ENCODE measurements around the gene CATSPER3.
"Not testable (repeated sequence)": the region's sequence is repeated elsewhere in the genome, so short reads cannot be mapped to it uniquely, and the experiment has no call there.

CATSPER3 gene

GRCh38 chr5:134975843-134976242 lies 8.1 kb downstream of the CATSPER3 start:
- no peak for DNase-seq

- DNase-seq = no peak
Measured at GRCh38 chr5:134976841-134977240, 9.1 kb downstream of the CATSPER3 start.

DNA sequence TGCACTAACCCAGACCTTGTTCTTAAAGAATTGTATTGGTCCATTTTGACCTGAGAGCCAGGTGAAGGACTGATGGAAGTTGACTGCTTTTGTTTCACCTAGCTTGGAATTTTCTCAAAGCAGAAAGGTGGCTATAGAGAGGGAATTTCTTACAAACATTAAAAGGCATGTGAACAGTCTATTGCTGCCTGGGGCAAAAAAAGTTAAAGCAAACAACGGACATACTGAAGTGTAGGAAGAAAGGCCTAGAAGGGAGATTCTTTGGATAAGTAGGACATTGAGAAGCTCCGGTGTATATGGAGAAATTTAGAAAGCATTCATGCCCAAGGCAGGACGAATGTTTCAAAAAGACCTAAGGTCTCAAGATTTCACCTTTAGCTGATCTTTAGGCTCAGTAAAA lies 11.7 kb downstream of the CATSPER3 start:
- no peak for DNase-seq

- DNase-seq = no peak
Measured at GRCh38 chr5:134982230-134982629, 14.5 kb downstream of the CATSPER3 start.

DNA sequence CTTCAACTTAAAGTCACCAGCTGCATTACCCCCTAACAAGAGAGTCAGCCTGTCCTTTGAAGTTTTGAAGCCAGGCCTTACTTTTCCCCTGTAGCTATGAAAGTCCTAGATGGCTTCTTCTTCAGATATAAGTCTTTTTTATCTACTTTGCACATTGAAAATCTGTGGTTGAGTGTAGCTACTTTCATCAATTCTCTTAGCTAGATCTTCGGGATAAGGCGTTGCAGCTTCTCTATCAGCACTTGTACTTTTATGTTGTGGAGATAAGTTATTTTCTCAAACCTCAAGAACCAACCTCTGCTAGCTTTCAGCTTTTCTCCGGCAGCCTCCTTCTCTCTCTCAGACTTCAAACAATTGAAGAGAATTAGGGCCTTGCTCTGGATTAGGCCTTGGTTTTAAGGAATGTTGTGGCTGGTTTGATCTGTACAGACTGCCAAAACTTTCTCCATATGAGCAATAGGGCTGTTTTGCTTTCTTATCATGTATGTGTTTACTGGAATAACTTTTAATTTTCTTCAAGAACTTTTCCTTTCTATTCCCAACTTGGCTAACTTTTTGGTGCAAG lies 21.6 kb downstream of the CATSPER3 start:
- DNase-seq = no peak

GRCh38 chr5:134990183-134990582 lies 22.5 kb downstream of the CATSPER3 start:
- not testable (repeated sequence) for DNase-seq

- no peak for DNase-seq
Measured at GRCh38 chr5:134992148-134992547, 24.4 kb downstream of the CATSPER3 start.

DNA sequence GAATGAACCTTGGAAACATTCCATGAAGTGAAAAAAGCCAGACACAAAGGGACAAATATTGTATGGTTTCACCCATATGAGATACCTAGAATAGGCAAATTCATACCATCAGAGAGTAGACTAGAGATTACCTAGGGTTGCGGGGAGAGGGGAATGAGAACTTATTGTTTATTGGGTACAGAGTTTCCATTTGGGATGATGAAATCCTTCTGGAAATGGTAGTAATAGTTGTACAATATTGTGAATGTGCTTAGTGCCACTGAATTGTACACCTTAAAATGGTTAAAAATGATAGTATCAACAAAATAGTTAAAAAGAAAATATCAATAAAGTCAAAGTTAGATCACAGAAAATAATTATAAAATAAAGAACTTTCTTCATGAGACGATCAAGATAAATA lies 25.5 kb downstream of the CATSPER3 start:
- DNase-seq = no peak

DNA sequence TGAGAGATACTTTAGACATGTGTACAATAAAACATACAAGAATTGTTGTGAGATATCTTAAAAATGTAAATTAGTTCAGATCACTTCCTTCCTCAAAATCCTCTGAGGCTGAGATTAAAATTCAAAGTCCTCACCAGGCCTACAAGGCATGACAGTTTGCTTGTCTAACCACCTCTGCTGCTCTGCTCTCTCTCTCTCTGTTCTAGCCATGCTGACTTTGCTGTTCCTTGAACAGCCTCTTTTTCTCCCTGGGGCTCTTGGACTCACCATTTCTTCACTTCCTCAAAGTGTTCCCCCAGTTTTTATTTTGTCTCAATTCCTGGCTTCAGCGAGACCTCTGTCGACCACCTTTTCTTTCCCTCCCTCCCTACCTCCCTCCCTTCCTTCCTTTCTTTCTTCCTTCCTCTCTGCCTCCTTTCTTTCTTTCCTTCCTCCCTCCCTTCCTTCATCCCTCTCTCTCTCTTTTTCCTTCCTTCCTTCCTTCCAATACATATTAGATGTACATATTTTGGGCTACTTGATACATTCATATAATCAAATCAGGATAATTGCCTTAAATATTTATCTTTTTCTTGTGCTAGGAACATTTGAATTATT lies 27.0 kb downstream of the CATSPER3 start:
- no peak for DNase-seq

DNA sequence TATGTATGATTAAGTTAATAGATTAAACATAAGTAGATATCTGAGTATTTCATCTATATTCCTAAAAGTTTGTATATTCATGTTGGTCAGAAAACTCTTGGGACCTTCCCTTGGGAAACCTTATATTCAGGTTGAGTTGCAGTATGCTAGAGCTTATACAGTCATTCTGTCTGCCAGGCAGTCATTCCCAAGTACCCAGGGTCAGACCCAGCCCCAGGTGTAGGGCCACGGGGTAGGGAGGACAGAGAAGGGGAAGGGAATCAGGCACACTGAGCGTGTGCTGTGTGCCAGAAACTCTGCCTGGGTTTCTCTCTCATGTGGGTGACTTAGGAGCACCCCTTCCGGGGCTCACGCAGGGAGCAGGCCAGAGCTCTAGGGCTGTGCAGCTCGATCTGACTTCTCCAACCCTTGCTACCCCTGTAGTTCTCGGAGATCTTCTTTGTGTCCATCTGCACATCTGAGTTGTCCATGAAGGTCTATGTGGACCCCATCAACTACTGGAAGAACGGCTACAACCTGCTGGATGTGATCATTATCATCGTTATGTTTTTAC lies 28.2 kb downstream of the CATSPER3 start:
- no peak for DNase-seq

DNA sequence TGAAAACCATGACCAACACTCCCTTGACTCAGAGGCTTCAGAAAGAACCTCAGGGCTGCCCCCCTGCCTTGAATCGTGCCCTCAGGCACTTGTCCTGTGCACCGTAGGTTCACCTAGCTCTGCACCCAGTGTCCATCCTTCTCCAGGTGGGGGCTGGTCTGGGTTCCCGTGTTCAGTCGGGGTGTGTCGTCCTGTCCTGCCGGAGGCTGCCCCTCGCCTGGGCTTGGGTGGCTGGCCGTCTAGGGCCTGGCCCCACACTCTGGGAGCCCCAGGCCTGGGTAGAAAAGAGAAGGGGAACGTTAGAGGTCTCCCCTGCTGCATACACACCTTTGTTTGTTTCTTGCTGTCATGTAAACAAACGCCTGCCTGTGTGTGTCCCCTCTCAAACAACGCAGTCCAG lies 29.3 kb downstream of the CATSPER3 start:
- no peak for DNase-seq

- DNase-seq = not testable (repeated sequence)
Measured at GRCh38 chr5:134998068-134998467, 30.4 kb downstream of the CATSPER3 start.

GRCh38 chr5:135004376-135004775 lies 36.7 kb downstream of the CATSPER3 start:
- DNase-seq = no peak

DNA sequence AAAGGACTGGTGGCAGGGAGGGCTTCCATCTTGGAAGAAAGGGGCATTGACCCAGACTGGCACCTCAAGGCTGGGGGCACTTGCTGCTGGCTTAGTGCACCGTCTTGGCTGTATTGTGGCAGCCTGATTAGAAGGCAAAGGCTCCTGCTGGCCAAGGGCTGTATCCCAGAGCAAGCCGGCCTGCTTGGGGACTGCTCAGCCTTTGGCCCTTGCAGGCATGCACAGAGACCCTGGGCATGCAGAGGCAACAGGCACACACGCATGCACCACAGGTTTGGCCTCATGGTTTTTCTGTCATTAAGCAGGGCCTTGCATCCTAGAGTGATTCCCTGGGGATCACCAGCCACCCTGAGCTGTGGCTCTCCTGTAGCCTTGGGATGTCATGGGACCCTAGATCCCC lies 37.4 kb downstream of the CATSPER3 start:
- DNase-seq = no peak

DNA sequence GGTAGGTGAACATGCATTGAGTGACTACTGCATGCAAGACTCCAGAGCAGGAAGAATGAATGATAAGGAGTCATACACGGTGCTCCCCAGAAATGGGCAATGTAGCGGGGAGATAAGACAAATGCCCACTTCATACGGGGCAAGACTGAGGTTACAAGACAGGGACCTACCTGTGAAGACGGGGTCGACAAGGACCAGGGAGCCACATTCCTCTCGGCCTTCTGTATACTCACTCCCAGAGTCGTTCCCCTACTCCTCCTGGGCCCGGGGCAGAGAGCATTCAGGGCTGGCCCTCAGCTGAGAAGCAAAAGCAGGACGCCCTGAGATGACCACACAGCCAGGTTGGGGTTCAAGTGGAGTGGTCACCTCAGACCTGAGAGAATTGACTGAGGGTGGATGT lies 39.6 kb downstream of the CATSPER3 start:
- no peak for DNase-seq

DNA sequence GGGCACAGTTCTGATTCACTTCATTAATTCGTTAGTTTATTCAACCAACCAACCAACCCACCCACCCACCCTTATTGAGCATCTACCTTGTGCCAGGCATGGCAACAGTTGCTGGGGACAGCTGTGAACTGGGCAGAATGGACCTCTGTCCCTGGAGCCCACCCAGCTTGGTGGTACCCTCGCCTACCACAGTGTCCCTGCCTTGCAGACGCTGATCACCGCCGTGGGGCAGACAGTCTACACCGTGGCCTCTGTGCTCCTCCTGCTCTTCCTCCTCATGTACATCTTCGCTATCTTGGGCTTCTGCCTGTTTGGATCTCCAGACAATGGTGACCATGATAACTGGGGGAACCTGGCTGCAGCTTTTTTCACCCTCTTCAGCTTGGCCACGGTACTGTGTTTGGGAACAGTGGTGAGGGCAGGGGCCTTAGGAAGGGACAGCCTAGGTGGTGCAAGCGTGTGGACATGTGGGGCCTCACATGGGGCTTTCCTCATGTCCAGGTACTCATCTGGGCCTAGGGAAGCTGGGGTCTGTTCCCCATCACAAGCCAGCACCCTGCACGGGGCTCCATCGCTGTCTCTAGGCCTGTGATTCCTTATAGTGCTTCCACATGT lies 40.1 kb downstream of the CATSPER3 start:
- DNase-seq = no peak

GRCh38 chr5:135008556-135008955 lies 40.8 kb downstream of the CATSPER3 start:
- DNase-seq = no peak

DNA sequence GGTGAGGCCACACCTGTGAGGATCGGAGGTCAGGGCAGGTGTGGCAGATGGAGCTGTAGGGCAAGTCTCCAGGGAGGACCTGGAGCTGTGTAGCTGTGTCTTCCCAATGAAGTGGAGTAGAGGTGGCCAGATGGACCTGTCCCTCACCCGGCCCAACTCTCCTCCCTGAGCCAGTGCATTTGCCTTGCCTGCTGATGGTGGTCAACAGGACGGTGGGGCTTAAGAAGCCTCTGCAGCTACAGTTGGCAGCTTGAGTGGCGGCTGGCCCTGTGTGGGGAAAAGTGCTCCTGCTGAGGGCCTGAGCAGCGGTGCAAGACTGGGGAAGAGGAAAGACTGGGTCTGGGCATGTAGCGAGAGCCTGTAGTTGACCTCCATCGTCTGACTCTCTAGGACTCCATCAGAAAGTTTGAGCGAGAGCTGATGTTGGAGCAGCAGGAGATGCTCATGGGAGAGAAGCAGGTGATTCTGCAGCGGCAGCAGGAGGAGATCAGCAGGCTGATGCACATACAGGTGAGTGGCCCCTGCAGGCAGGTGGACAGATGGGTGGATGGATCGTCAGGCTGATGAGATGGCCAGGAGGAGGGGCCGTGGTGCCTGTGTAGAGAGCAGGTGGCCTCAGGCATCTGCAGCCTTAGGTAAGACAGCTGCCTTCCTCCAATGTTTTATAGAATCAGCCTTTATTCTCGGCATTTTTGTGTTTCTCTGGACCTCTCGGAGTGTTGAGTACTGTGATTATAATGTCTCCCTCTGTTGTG lies 41.5 kb downstream of the CATSPER3 start:
- no peak for DNase-seq

DNA sequence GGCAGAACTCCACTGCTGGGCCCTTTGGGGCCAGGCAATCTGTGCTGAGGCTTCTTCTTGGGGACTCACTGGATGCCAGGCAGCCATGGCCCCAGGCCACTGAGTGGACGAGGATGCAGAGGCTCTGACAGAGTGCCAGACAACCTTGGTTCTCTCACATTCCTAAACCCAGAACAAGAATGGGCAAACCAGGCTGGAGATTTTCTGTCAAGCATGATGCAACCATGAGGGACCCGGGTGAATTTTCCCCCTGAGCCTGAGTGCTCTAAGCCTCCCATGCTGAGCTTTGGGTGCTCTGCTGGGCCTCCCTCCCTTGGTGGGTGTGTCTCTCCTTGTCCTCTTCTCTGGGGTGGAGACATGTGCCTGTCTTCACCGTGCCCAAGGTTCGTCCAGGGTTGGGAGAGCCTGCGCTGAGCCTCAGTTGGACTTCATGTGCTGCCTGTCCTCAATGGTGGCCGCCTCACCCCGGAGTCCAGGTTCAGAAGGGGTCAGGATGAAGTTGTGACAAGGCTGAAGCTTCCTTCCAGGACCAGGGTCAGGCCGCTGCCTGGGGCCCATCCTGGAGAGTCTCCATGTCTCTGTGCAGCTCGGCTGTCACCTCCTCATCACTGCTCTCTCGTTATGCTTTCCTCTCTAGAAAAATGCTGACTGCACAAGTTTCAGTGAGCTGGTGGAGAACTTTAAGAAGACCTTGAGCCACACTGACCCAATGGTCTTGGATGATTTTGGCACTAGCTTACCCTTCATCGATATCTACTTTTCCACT lies 42.2 kb downstream of the CATSPER3 start:
- no peak for DNase-seq

- DNase-seq = no peak
Measured at GRCh38 chr5:135010502-135011354, 43.0 kb downstream of the CATSPER3 start.

- no peak for DNase-seq
Measured at GRCh38 chr5:135011355-135012032, 43.8 kb downstream of the CATSPER3 start.
